K562 (cell line): ENCODE measurements around the gene AARSD1. TPM values are rescaled to one million over a fixed set of nuclear protein-coding genes. Genes with fewer than 3 reads are reported as not detected.

Experiments used
- ATAC-seq: fragments of 200-7000 bp; cut with Tn5 transposase; 3 replicates; pipeline ENCODE4 v1.9.1; 2020; ENCODE audit warnings: moderate library complexity
- BruUV-seq: library from RNA; stranded (reverse); fragments of 400-500 nt; replicated peaks from 2 replicates; lab custom pipeline; 2021; lab: Mats Ljungman, UMichigan
- CTCF ChIA-PET: fragments of 300-600 bp; formaldehyde crosslinking; extraction: SDS; loops from one replicate; lab custom pipeline; 2021; ENCODE audit warnings: low intra/inter-chr PET ratio; lab: Yijun Ruan, JAX
- POLR2A ChIA-PET: fragments of 300-600, 350-650 bp; sonication (Branson Sonifier 250); formaldehyde crosslinking; extraction: SDS; loops from one replicate; lab custom pipeline; 2021; ENCODE audit warnings: antibody characterized with exemption, inconsistent platforms; lab: Yijun Ruan, JAX
- DNase-seq, 4 experiments: peaks; one replicate each; pipeline versions ENCODE4 v3.0.0 to v3.0.0-alpha.2; 2011 to 2018; ENCODE audit warnings: low spot score in 3 of 4, mixed read lengths in 3 of 4; ENCODE audit errors: extremely low read depth in 1 of 4
- FAIRE-seq: peaks from 2 replicates; lab custom pipeline; 2011; peaks lifted over from hg19 to GRCh38; lab: Jason Lieb, UNC
- H2AFZ ChIP-seq: 2 replicates; pipeline ENCODE4 v1.6.0; 2011; ENCODE audit warnings: low read depth, low read length, control low read depth, inconsistent platforms
- H3K27ac ChIP-seq: fragments of 200-600 bp; 3 replicates; pipeline ENCODE4 v1.8.0; 2011; ENCODE audit warnings: low read depth, mild to moderate bottlenecking, control low read depth, inconsistent platforms, low read length, moderate library complexity, mixed read lengths; ENCODE audit errors: extremely low read depth
- H3K27me3 ChIP-seq, 2 experiments: fragments of 300-600 bp in 1 of 2; 2 replicates in 1 of 2; 3 replicates in 1 of 2; pipeline versions ENCODE4 v1.6.0 to v1.8.0; 2011; ENCODE audit warnings: inconsistent platforms in 2 of 2, low read length in 2 of 2, mild to moderate bottlenecking in 1 of 2, mixed read lengths in 1 of 2, moderate library complexity in 1 of 2; ENCODE audit not compliant: control insufficient read depth in 2 of 2, insufficient read depth in 2 of 2
- H3K36me3 ChIP-seq: fragments of 300-600 bp; 3 replicates; pipeline ENCODE4 v1.8.0; 2011; ENCODE audit warnings: mild to moderate bottlenecking, low read length, inconsistent platforms; ENCODE audit not compliant: control insufficient read depth, insufficient read depth
- H3K4me1 ChIP-seq, 2 experiments: fragments of 200-600 bp in 1 of 2; replicated peaks in 1 of 2; 2 replicates in 1 of 2; 3 replicates in 1 of 2; pipeline versions ENCODE4 v1.5.1 to v1.8.0; 2011; ENCODE audit warnings: inconsistent platforms in 2 of 2, low read length in 2 of 2, mild to moderate bottlenecking in 1 of 2, mixed read lengths in 1 of 2, moderate library complexity in 1 of 2; ENCODE audit not compliant: control insufficient read depth in 2 of 2, insufficient read depth in 2 of 2
- H3K4me2 ChIP-seq: 2 replicates; pipeline ENCODE4 v1.6.1; 2011; ENCODE audit warnings: low read length, control low read depth, inconsistent platforms, mixed read lengths; ENCODE audit not compliant: insufficient read depth
- H3K4me3 ChIP-seq: fragments of 200-600 bp; sonication (generic), shearing (Covaris generic); 2 replicates; pipeline ENCODE4 v1.5.1; 2016; ENCODE audit warnings: control low read depth, inconsistent platforms
- H3K79me2 ChIP-seq: fragments of 200-600 bp; 3 replicates; pipeline ENCODE4 v1.8.0; 2011; ENCODE audit warnings: low read length, inconsistent platforms; ENCODE audit not compliant: control insufficient read depth, insufficient read depth
- H3K9ac ChIP-seq, 2 experiments: 2 replicates each; pipeline versions ENCODE4 v1.6.0 to v1.6.1; 2011; ENCODE audit warnings: low read depth in 2 of 2, low read length in 2 of 2, control low read depth in 1 of 2, inconsistent platforms in 1 of 2, mild to moderate bottlenecking in 1 of 2, mixed read lengths in 1 of 2; ENCODE audit not compliant: insufficient read depth in 1 of 2
- H3K9me1 ChIP-seq: one replicate; pipeline ENCODE4 v1.6.0; 2011; ENCODE audit warnings: inconsistent platforms, mild to moderate bottlenecking, low read length, moderate library complexity; ENCODE audit not compliant: control insufficient read depth, insufficient read depth
- H3K9me3 ChIP-seq: replicated peaks from 2 replicates; pipeline ENCODE4 v1.5.1; 2011; ENCODE audit warnings: low read depth, low read length, inconsistent platforms; ENCODE audit not compliant: control insufficient read depth, insufficient read depth
- H4K20me1 ChIP-seq: replicated peaks from 2 replicates; pipeline ENCODE4 v1.6.1; 2011; ENCODE audit warnings: low read length, inconsistent platforms, mixed read lengths; ENCODE audit not compliant: control insufficient read depth, insufficient read depth
- CREB3 ChIP-seq: fragments of 450-650 bp; conservative IDR thresholded peaks from 2 replicates; pipeline ENCODE4 v1.6.1; 2016; ENCODE audit warnings: missing genetic modification characterization, low read depth, mild to moderate bottlenecking, missing compliant biosample characterization, moderate library complexity
- ERF ChIP-seq: fragments of 450-650 bp; formaldehyde crosslinking; IDR thresholded peaks from 2 replicates; pipeline ENCODE4 v1.4.0; 2020; ENCODE audit warnings: mild to moderate bottlenecking, mixed read lengths
- KLF10 ChIP-seq: fragments of 250-450 bp; sonication (Bioruptor Pico); IDR thresholded peaks from 2 replicates; pipeline ENCODE4 v1.6.1; 2021; ENCODE audit warnings: matching md5 sums
- LCOR ChIP-seq: sonication (generic); formaldehyde crosslinking; IDR thresholded peaks from 2 replicates; pipeline ENCODE4 v1.8.0; 2022; ENCODE audit warnings: mild to moderate bottlenecking, missing genetic modification reagents
- NCOA2 ChIP-seq, 2 experiments: fragments of 450-650 bp; IDR thresholded peaks; 2 replicates each; pipeline ENCODE4 v1.6.1; 2018; ENCODE audit warnings: mild to moderate bottlenecking in 2 of 2, moderate library complexity in 1 of 2; ENCODE audit not compliant: partially characterized antibody in 2 of 2
- NFE2L1 ChIP-seq: fragments of 450-650 bp; IDR thresholded peaks from 2 replicates; pipeline ENCODE4 v1.6.1; 2016; ENCODE audit warnings: missing genetic modification characterization, low read depth, mild to moderate bottlenecking, missing compliant biosample characterization, moderate library complexity, borderline replicate concordance
- PPARD ChIP-seq: fragments of 250-450 bp; sonication (Bioruptor Pico); IDR thresholded peaks from 2 replicates; pipeline ENCODE4 v1.8.0; 2022; ENCODE audit warnings: inconsistent platforms, mild to moderate bottlenecking, moderate library complexity
- RBBP5 ChIP-seq: fragments of 200-600 bp; sonication (generic); IDR thresholded peaks from 2 replicates; pipeline ENCODE4 v1.6.1; 2012; ENCODE audit warnings: borderline replicate concordance, mild to moderate bottlenecking, low read length, control low read depth, inconsistent platforms; ENCODE audit not compliant: insufficient read depth, poor library complexity, severe bottlenecking
- SMARCC2 ChIP-seq: fragments of 450-650 bp; IDR thresholded peaks from 2 replicates; pipeline ENCODE4 v1.6.1; 2017; ENCODE audit warnings: antibody characterized with exemption, moderate library complexity, mild to moderate bottlenecking, low read depth
- SMC3 ChIP-seq: conservative IDR thresholded peaks from 2 replicates; pipeline ENCODE4 v1.6.1; 2011; ENCODE audit warnings: low read depth, low read length, improper control_type of control experiment; ENCODE audit not compliant: insufficient read depth
- SREBF1 ChIP-seq: fragments of 150-350 bp; IDR thresholded peaks from 2 replicates; pipeline ENCODE4 v1.6.1; 2014; ENCODE audit warnings: antibody characterized with exemption, low read depth, low read length, borderline replicate concordance
- TCF7L2 ChIP-seq: fragments of 150-350 bp; IDR thresholded peaks from 2 replicates; pipeline ENCODE4 v1.6.1; 2016; ENCODE audit warnings: low read depth, mild to moderate bottlenecking, low read length, moderate library complexity
- ZEB2 ChIP-seq: fragments of 450-650 bp; IDR thresholded peaks from 2 replicates; pipeline ENCODE4 v1.6.1; 2016
- ZNF347 ChIP-seq: fragments of 450-650 bp; formaldehyde crosslinking; IDR thresholded peaks from 2 replicates; pipeline ENCODE4 v1.4.0; 2020; ENCODE audit warnings: low read depth, mild to moderate bottlenecking, moderate library complexity
- WGBS: fragments of 100-300 bp; shearing (Covaris generic); methylation state at CpG from one replicate; pipeline ENCODE4 v1.1.6; 2016; ENCODE audit warnings: low coverage, mixed read lengths; ENCODE audit not compliant: insufficient coverage; ENCODE audit errors: missing lambda C conversion rate; 5-methylcytosine and 5-hydroxymethylcytosine counted together
- in situ Hi-C: fragments of 300-500 bp; cut with MboI; formaldehyde crosslinking; loops from 4 replicates; pipeline ENCODE4 v1.15.0; 2018; ENCODE audit warnings: inconsistent platforms, mixed read lengths
- intact Hi-C: fragments of 100-400 bp; cut with micrococcal nuclease; formaldehyde crosslinking; loops from 2 replicates; pipeline ENCODE4 v1.14.2; 2022
- polyA plus RNA-seq, 8 experiments: library from polyadenylated mRNA; depleted of rRNA in 4 of 8; stranded (reverse) in 5 of 8; unstranded in 3 of 8; fragments of >200 nt; fragmentation: Nextera tagmentation in 2 of 8; fragmentation: Illumina TruSeq in 1 of 8; extraction: Ambion mirVana in 2 of 8; extraction: Trizol in 1 of 8; gene quantifications; 2 replicates each; pipeline versions ENCODE4 v1.2.1 to v1.2.3, GENCODE V29; 2011 to 2014; ENCODE audit warnings: inconsistent platforms in 1 of 8, missing spikeins in 1 of 8
- total RNA-seq, 7 experiments: library from RNA; depleted of rRNA in 6 of 7; stranded (reverse); fragments of >200 nt in 6 of 7; fragmentation: Illumina TruSeq in 2 of 7; extraction: Trizol in 2 of 7; gene quantifications; 2 replicates each; pipeline versions ENCODE4 v1.2.1 to v1.2.3, GENCODE V29; 2011 to 2021; ENCODE audit warnings: low replicate concordance in 1 of 7
- TF ChIP-seq, protein P1 (sequence below): fragments of 250-450 bp; sonication (Bioruptor Pico); IDR thresholded peaks from 2 replicates; pipeline ENCODE4 v1.8.0; 2022; ENCODE audit warnings: inconsistent platforms
- TF ChIP-seq, protein P2 (sequence below), 3 experiments: IDR thresholded peaks in 2 of 3; conservative IDR thresholded peaks in 1 of 3; 2 replicates each; pipeline ENCODE4 v1.5.1; 2011 to 2012; ENCODE audit warnings: low read length in 3 of 3, mild to moderate bottlenecking in 3 of 3, control low read depth in 2 of 3, improper control_type of control experiment in 1 of 3, inconsistent platforms in 1 of 3, low read depth in 1 of 3, mixed read lengths in 1 of 3, moderate library complexity in 1 of 3; ENCODE audit not compliant: insufficient read depth in 2 of 3

AARSD1 gene
- total and polyA plus RNA-seq, 9 of the 15 experiments (the other 6 are each of a cell fraction or from before 2014, with no cell fraction given) = 51.7 to 98.5 (median 68.6) TPM

- peak; percentile 100 for FAIRE-seq
- Histone ChIP-seq H3K27ac (peak overlapping the region; percentile 99), H4K20me1 (no peaks in the 10 kb centered on the region), H3K27me3 (no peaks in the 10 kb centered on the region), H3K9me3 (no peaks in the 10 kb centered on the region), H3K4me1 (peaks cover 12% of the 10 kb centered on the region in 2 experiments; a peak in 4 of 5 replicates), H2AFZ (peak overlapping the region; percentile 96), H3K79me2 (no peaks in the 10 kb centered on the region), H3K36me3 (no peaks in the 10 kb centered on the region), H3K4me2 (peak overlapping the region; percentile 85), H3K9ac (peak overlapping the region; percentile 76 to 80; a peak in 3 of 4 replicates), H3K4me3 (peak overlapping the region; percentile 7; the same call in 1 of the 2 replicates), H3K9me1 (no peaks in the 10 kb centered on the region)
- no TSS peak for BruUV-seq
- in situ Hi-C loops (loop anchor here (10.0 kb wide), 1 partner anchor 344 kb away; no protein-coding TSS in a partner anchor), intact Hi-C loops (loop anchor here (1.0 kb wide), 2 partner anchors 86 to 351 kb away; no protein-coding TSS in a partner anchor)
- peak; percentile 99 for ATAC-seq
- CTCF ChIA-PET = interaction anchor here (0.7 to 2.3 kb wide), 4 partner anchors 86 to 209 kb away, joined by 3 to 11 read pairs (median 4); no protein-coding TSS in a partner anchor
- POLR2A ChIA-PET = interaction anchor here (0.6 to 1.8 kb wide), 16 partner anchors 8 to 439 kb away, joined by 3 to 17 read pairs (median 4); partner anchors contain the start of genes BECN1, MLX, PSMC3IP and PSME3
- DNase-seq = peak; percentile 86 to 95 (median 89)
- WGBS = 5% methylated on average over 9 of the region's 9 CpGs
- TF ChIP-seq SREBF1 (no peak), NFE2L1 (tag) (peak; percentile 98), ZNF347 (CRISPR knock-in tag) (no peak), NCOA2 (IDR thresholded peaks at IDR 0.05; ENCODE audit: partially characterized antibody in 2 of 2) (no peak), SMC3 (peak; percentile 63; the same call in 1 of the 2 replicates), SMARCC2 (peak; percentile 86; the same call in 1 of the 2 replicates), KLF10 (CRISPR knock-in tag) (no peak), RBBP5 (peak; percentile 71), CREB3 (tag) (peak; percentile 61; the same call in 1 of the 2 replicates), ERF (CRISPR knock-in tag) (no peak), LCOR (CRISPR knock-in tag) (no peak), PPARD (CRISPR knock-in tag) (no peak), ZEB2 (peak; percentile 93), TCF7L2 (no peak)
- TF ChIP-seq, protein P1, sequence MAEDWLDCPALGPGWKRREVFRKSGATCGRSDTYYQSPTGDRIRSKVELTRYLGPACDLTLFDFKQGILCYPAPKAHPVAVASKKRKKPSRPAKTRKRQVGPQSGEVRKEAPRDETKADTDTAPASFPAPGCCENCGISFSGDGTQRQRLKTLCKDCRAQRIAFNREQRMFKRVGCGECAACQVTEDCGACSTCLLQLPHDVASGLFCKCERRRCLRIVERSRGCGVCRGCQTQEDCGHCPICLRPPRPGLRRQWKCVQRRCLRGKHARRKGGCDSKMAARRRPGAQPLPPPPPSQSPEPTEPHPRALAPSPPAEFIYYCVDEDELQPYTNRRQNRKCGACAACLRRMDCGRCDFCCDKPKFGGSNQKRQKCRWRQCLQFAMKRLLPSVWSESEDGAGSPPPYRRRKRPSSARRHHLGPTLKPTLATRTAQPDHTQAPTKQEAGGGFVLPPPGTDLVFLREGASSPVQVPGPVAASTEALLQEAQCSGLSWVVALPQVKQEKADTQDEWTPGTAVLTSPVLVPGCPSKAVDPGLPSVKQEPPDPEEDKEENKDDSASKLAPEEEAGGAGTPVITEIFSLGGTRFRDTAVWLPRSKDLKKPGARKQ (CRISPR knock-in tag) = no peak
- TF ChIP-seq, protein P2, sequence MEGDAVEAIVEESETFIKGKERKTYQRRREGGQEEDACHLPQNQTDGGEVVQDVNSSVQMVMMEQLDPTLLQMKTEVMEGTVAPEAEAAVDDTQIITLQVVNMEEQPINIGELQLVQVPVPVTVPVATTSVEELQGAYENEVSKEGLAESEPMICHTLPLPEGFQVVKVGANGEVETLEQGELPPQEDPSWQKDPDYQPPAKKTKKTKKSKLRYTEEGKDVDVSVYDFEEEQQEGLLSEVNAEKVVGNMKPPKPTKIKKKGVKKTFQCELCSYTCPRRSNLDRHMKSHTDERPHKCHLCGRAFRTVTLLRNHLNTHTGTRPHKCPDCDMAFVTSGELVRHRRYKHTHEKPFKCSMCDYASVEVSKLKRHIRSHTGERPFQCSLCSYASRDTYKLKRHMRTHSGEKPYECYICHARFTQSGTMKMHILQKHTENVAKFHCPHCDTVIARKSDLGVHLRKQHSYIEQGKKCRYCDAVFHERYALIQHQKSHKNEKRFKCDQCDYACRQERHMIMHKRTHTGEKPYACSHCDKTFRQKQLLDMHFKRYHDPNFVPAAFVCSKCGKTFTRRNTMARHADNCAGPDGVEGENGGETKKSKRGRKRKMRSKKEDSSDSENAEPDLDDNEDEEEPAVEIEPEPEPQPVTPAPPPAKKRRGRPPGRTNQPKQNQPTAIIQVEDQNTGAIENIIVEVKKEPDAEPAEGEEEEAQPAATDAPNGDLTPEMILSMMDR (IDR thresholded peaks at IDR 0.05 in 2 of 3, conservative IDR thresholded peaks at IDR 0.05 in 1 of 3; ENCODE audit: insufficient read depth in 2 of 3, low read depth in 1 of 3, low read length in 3 of 3) = peak; percentile 75 to 87 (median 84)
These were observed 35.3 kb downstream of the AARSD1 start for GRCh38 chr17:42928714-42929496.
